HG02588 (cell line): ENCODE data around the gene ZNF487.

Source experiments
- ATAC-seq: cut with Tn5 transposase; IDR thresholded peaks from one replicate; pipeline ENCODE4 v1.9.1; 2021; ENCODE audit warnings: mild to moderate bottlenecking, moderate library complexity; ENCODE audit not compliant: unreplicated experiment

ZNF487 gene

GRCh38 chr10:43482319-43483078 is 45.6 kb downstream of the ZNF487 start:
- ATAC-seq, result no peak

GRCh38 chr10:43491855-43492254 is 54.9 kb downstream of the ZNF487 start:
- ATAC-seq, result no peak

- no peak for ATAC-seq
Measured at GRCh38 chr10:43502931-43503330, 66.0 kb downstream of the ZNF487 start.

GRCh38 chr10:43524434-43525247 is 87.7 kb downstream of the ZNF487 start:
- no peak for ATAC-seq
